H1 (cell line): Measurements from ENCODE around the gene AKAP9. TPM values are rescaled to one million over a fixed set of nuclear protein-coding genes. Genes with fewer than 3 reads are reported as not detected.

Experiments used
- CTCF ChIA-PET: fragments of 300-600 bp; sonication (Branson Sonifier 250); formaldehyde crosslinking; loops from one replicate; lab custom pipeline; 2021; ENCODE audit not compliant: partially characterized antibody; lab: Charles Lee
- POLR2A ChIA-PET: fragments of 300-600 bp; sonication (Branson Sonifier 250); formaldehyde crosslinking; loops from one replicate; lab custom pipeline; 2021; ENCODE audit warnings: inconsistent platforms; ENCODE audit not compliant: partially characterized antibody; lab: Charles Lee
- DNase-seq, 2 experiments: peaks; one replicate each; pipeline versions ENCODE4 v3.0.0 to v3.0.0-alpha.2; 2010 to 2022; ENCODE audit warnings: low spot score in 2 of 2, low read depth in 1 of 2, mixed read lengths in 1 of 2
- FAIRE-seq: peaks from 2 replicates; lab custom pipeline; 2011; peaks lifted over from hg19 to GRCh38; lab: Jason Lieb, UNC
- H2AFZ ChIP-seq: 2 replicates; pipeline ENCODE4 v1.8.1; 2012; ENCODE audit warnings: low read length, inconsistent platforms
- H2AK5ac ChIP-seq: 2 replicates; pipeline ENCODE4 v1.6.1; 2013; ENCODE audit warnings: low read depth, low read length
- H2BK120ac ChIP-seq: replicated peaks from 2 replicates; pipeline ENCODE3; 2013; ENCODE audit warnings: low read depth, low read length, inconsistent platforms
- H2BK12ac ChIP-seq: 2 replicates; pipeline ENCODE4 v1.6.1; 2013; ENCODE audit warnings: low read depth, low read length
- H2BK15ac ChIP-seq: 2 replicates; pipeline ENCODE4 v1.6.1; 2013; ENCODE audit warnings: low read length
- H2BK20ac ChIP-seq: 2 replicates; pipeline ENCODE4 v1.6.1; 2013; ENCODE audit warnings: low read length
- H2BK5ac ChIP-seq: 2 replicates; pipeline ENCODE4 v1.6.1; 2013; ENCODE audit warnings: low read depth, low read length
- H3K14ac ChIP-seq: 2 replicates; pipeline ENCODE4 v1.6.1; 2013; ENCODE audit warnings: inconsistent platforms; ENCODE audit not compliant: insufficient read length
- H3K18ac ChIP-seq: 2 replicates; pipeline ENCODE4 v1.6.1; 2013; ENCODE audit warnings: low read length; ENCODE audit errors: extremely low read depth
- H3K23ac ChIP-seq: 2 replicates; pipeline ENCODE4 v1.6.1; 2013; ENCODE audit warnings: inconsistent platforms; ENCODE audit not compliant: insufficient read length
- H3K23me2 ChIP-seq: 2 replicates; pipeline ENCODE4 v1.6.1; 2013; ENCODE audit warnings: low read depth, low read length
- H3K27ac ChIP-seq: 2 replicates; pipeline ENCODE4 v1.6.1; 2011; ENCODE audit warnings: low read depth, low read length, inconsistent platforms
- H3K27me3 ChIP-seq, 4 experiments: replicated peaks in 1 of 4; 1 replicate in 1 of 4; 2 replicates in 3 of 4; pipeline versions ENCODE4 v1.6.1 to v1.8.1; 2011 to 2013; ENCODE audit warnings: low read length in 3 of 4, mild to moderate bottlenecking in 3 of 4, inconsistent platforms in 2 of 4, mixed read lengths in 2 of 4, moderate library complexity in 1 of 4; ENCODE audit not compliant: control insufficient read depth in 3 of 4, insufficient read depth in 3 of 4; ENCODE audit errors: extremely low read depth in 1 of 4
- H3K36me3 ChIP-seq, 4 experiments: 2 replicates each; pipeline versions ENCODE4 v1.6.1 to v1.8.1; 2011 to 2013; ENCODE audit warnings: mild to moderate bottlenecking in 4 of 4, low read length in 3 of 4, moderate library complexity in 2 of 4, control low read depth in 1 of 4, inconsistent platforms in 1 of 4; ENCODE audit not compliant: insufficient read depth in 4 of 4, control insufficient read depth in 2 of 4
- H3K4ac ChIP-seq: replicated peaks from 2 replicates; pipeline ENCODE3; 2013; ENCODE audit warnings: low read length, low read depth, mixed read lengths, inconsistent platforms; ENCODE audit not compliant: insufficient read length
- H3K4me1 ChIP-seq, 4 experiments: replicated peaks in 1 of 4; 1 replicate in 1 of 4; 2 replicates in 3 of 4; pipeline versions ENCODE4 v1.6.1 to v1.8.1; 2011 to 2013; ENCODE audit warnings: low read length in 3 of 4, inconsistent platforms in 2 of 4, mixed read lengths in 1 of 4; ENCODE audit not compliant: insufficient read depth in 4 of 4, control insufficient read depth in 3 of 4
- H3K4me2 ChIP-seq, 2 experiments: 2 replicates each; pipeline versions ENCODE4 v1.6.1 to v1.8.1; 2011 to 2013; ENCODE audit warnings: low read depth in 2 of 2, low read length in 2 of 2, control low read depth in 1 of 2, inconsistent platforms in 1 of 2, mild to moderate bottlenecking in 1 of 2; ENCODE audit not compliant: insufficient read depth in 1 of 2
- H3K4me3 ChIP-seq, 4 experiments: fragments of 200-600, 300-600 bp in 1 of 4; sonication (generic), shearing (Covaris generic), sonication (Bioruptor Twin) in 1 of 4; 2 replicates each; pipeline versions ENCODE4 v1.5.1 to v1.8.1; 2011 to 2016; ENCODE audit warnings: low read length in 4 of 4, low read depth in 3 of 4, control low read depth in 2 of 4, inconsistent platforms in 2 of 4, mild to moderate bottlenecking in 2 of 4, mixed read lengths in 1 of 4, moderate library complexity in 1 of 4; ENCODE audit not compliant: insufficient read depth in 2 of 4; ENCODE audit errors: extremely low read depth in 1 of 4
- H3K56ac ChIP-seq: replicated peaks from 2 replicates; pipeline ENCODE3; 2013; ENCODE audit warnings: low read depth, mild to moderate bottlenecking, mixed read lengths, low read length, inconsistent platforms; ENCODE audit not compliant: insufficient read length
- H3K79me1 ChIP-seq: 2 replicates; pipeline ENCODE4 v1.6.1; 2013; ENCODE audit warnings: low read depth, low read length, control low read depth
- H3K79me2 ChIP-seq, 2 experiments: 2 replicates each; pipeline versions ENCODE4 v1.6.1 to v1.8.1; 2012 to 2013; ENCODE audit warnings: low read length in 2 of 2, mild to moderate bottlenecking in 2 of 2, inconsistent platforms in 1 of 2; ENCODE audit not compliant: insufficient read depth in 2 of 2, control insufficient read depth in 1 of 2
- H3K9ac ChIP-seq, 4 experiments: replicated peaks in 1 of 4; 1 replicate in 1 of 4; 2 replicates in 3 of 4; pipeline versions ENCODE4 v1.6.1 to v1.8.1; 2011 to 2013; ENCODE audit warnings: low read depth in 3 of 4, low read length in 3 of 4, control low read depth in 2 of 4, mild to moderate bottlenecking in 2 of 4, moderate library complexity in 2 of 4, inconsistent platforms in 1 of 4; ENCODE audit errors: extremely low read depth in 1 of 4
- H3K9me3 ChIP-seq, 2 experiments: 2 replicates each; pipeline versions ENCODE4 v1.6.1 to v1.8.1; 2012 to 2013; ENCODE audit warnings: mild to moderate bottlenecking in 2 of 2, moderate library complexity in 2 of 2, control low read depth in 1 of 2, inconsistent platforms in 1 of 2, low read depth in 1 of 2, low read length in 1 of 2, mixed read lengths in 1 of 2; ENCODE audit not compliant: insufficient read depth in 2 of 2
- H4K20me1 ChIP-seq, 2 experiments: replicated peaks in 1 of 2; 2 replicates each; pipeline versions ENCODE3 to v1.8.1; 2011 to 2013; ENCODE audit warnings: inconsistent platforms in 2 of 2, low read length in 2 of 2, mild to moderate bottlenecking in 1 of 2; ENCODE audit not compliant: insufficient read depth in 2 of 2, control insufficient read depth in 1 of 2
- H4K5ac ChIP-seq: 2 replicates; pipeline ENCODE4 v1.6.1; 2013; ENCODE audit warnings: low read length, low read depth, mixed read lengths, inconsistent platforms; ENCODE audit not compliant: insufficient read length
- H4K8ac ChIP-seq: 2 replicates; pipeline ENCODE4 v1.8.0; 2013; ENCODE audit warnings: mild to moderate bottlenecking, moderate library complexity, low read length, inconsistent platforms; ENCODE audit not compliant: insufficient read depth; ENCODE audit errors: extremely low read depth
- H4K91ac ChIP-seq: replicated peaks from 2 replicates; pipeline ENCODE3; 2013; ENCODE audit warnings: low read length, mixed read lengths, inconsistent platforms; ENCODE audit not compliant: insufficient read length
- BCL11A ChIP-seq, 2 experiments: IDR thresholded peaks; one replicate each; pipeline ENCODE4 v1.6.1; 2011; ENCODE audit warnings: low read depth in 2 of 2, low read length in 2 of 2, mild to moderate bottlenecking in 2 of 2
- CHD2 ChIP-seq: IDR thresholded peaks from 2 replicates; pipeline ENCODE4 v1.6.1; 2012; ENCODE audit warnings: low read length, improper control_type of control experiment
- EGR1 ChIP-seq: IDR thresholded peaks from 2 replicates; pipeline ENCODE4 v1.6.1; 2011; ENCODE audit warnings: low read depth, low read length, borderline replicate concordance
- GTF2F1 ChIP-seq: IDR thresholded peaks from 2 replicates; pipeline ENCODE4 v1.6.1; 2012; ENCODE audit warnings: low read depth, low read length, improper control_type of control experiment, borderline replicate concordance
- JUND ChIP-seq: IDR thresholded peaks from 2 replicates; pipeline ENCODE4 v1.6.1; 2011; ENCODE audit warnings: mild to moderate bottlenecking, improper control_type of control experiment, low read length
- PHF8 ChIP-seq: fragments of 200-600 bp; sonication (generic); conservative IDR thresholded peaks from 2 replicates; pipeline ENCODE4 v1.7.1; 2012; ENCODE audit warnings: low read depth, mild to moderate bottlenecking, inconsistent platforms, low read length, moderate library complexity
- RBBP5 ChIP-seq: IDR thresholded peaks from 2 replicates; pipeline ENCODE4 v1.7.1; 2012; ENCODE audit warnings: low read depth, mild to moderate bottlenecking, inconsistent platforms, low read length, moderate library complexity, borderline replicate concordance
- SIN3A ChIP-seq, 2 experiments: IDR thresholded peaks in 1 of 2; conservative IDR thresholded peaks in 1 of 2; 2 replicates each; pipeline ENCODE4 v1.6.1; 2011 to 2012; ENCODE audit warnings: low read length in 2 of 2, improper control_type of control experiment in 1 of 2, low read depth in 1 of 2, mild to moderate bottlenecking in 1 of 2
- SIX5 ChIP-seq: IDR thresholded peaks from 2 replicates; pipeline ENCODE4 v1.6.1; 2011; ENCODE audit warnings: mild to moderate bottlenecking, low read depth, low read length
- SP1 ChIP-seq: IDR thresholded peaks from 2 replicates; pipeline ENCODE4 v1.6.1; 2011; ENCODE audit warnings: low read depth, low read length
- SRF ChIP-seq: IDR thresholded peaks from 2 replicates; pipeline ENCODE4 v1.6.1; 2011; ENCODE audit warnings: mild to moderate bottlenecking, low read depth, low read length, moderate library complexity
- TAF1 ChIP-seq: IDR thresholded peaks from 2 replicates; pipeline ENCODE4 v1.6.1; 2011; ENCODE audit warnings: mild to moderate bottlenecking, low read depth, low read length
- USF2 ChIP-seq: IDR thresholded peaks from 2 replicates; pipeline ENCODE4 v1.6.1; 2011; ENCODE audit warnings: low read length, improper control_type of control experiment
- WGBS, 2 experiments: shearing (Covaris generic) in 1 of 2; methylation state at CpG; one replicate each; pipeline versions ENCODE4 v1.1.6 to v1.1.7; 2013 to 2015; ENCODE audit warnings: low lambda C conversion rate in 2 of 2, mixed read lengths in 2 of 2, inconsistent platforms in 1 of 2, low coverage in 1 of 2, missing lambda C conversion rate in 1 of 2; ENCODE audit not compliant: insufficient replicate concordance in 2 of 2, insufficient coverage in 1 of 2, insufficient read length in 1 of 2; ENCODE audit errors: extremely low coverage in 1 of 2, missing lambda C conversion rate in 1 of 2; 5-methylcytosine and 5-hydroxymethylcytosine counted together
- polyA plus RNA-seq, 7 experiments: library from polyadenylated mRNA; depleted of rRNA in 3 of 7; stranded (reverse) in 5 of 7; unstranded in 2 of 7; fragments of >200 nt in 5 of 7; fragments of 200-250 nt in 2 of 7; gene quantifications; 1 replicate in 5 of 7; 2 replicates in 1 of 7; 4 replicates in 1 of 7; pipeline versions ENCODE4 v1.2.1 to v1.2.3, GENCODE V29; 2011 to 2013; ENCODE audit warnings: missing spikeins in 2 of 7, mixed read lengths in 2 of 7
- total RNA-seq: library from RNA; stranded (reverse); fragmentation: NEBNext Ultra II Directional; extraction: Animal tissue kit (Norgen Biotek cat#: 25700); gene quantifications from 2 replicates; pipeline ENCODE4 v1.2.1, GENCODE V29; 2021

The AKAP9 gene
- total and polyA plus RNA-seq, 2 of the 8 experiments (the other 6 are each of a cell fraction or from before 2014, with no cell fraction given) = 6.2 to 26.3 TPM

- H4K91ac ChIP-seq = no peak overlapping the region
- H2BK20ac ChIP-seq = no peak overlapping the region
- no peak overlapping the region for H3K23ac ChIP-seq
- H2AK5ac ChIP-seq = no peak overlapping the region
- no peak overlapping the region for H3K27ac ChIP-seq
- TF ChIP-seq SIX5 (no peak), SP1 (no peak), SIN3A (conservative IDR thresholded peaks at IDR 0.05 in 1 of 2, IDR thresholded peaks at IDR 0.05 in 1 of 2; ENCODE audit: low read depth in 1 of 2, low read length in 2 of 2) (no peak), TAF1 (no peak), JUND (no peak), EGR1 (no peak), RBBP5 (no peak), SRF (no peak), BCL11A (IDR thresholded peaks at IDR 0.05; ENCODE audit: low read depth in 2 of 2, low read length in 2 of 2) (no peak), GTF2F1 (no peak), PHF8 (no peak), USF2 (no peak), CHD2 (no peak)
- no peak overlapping the region for H3K4me3 ChIP-seq
- no peak overlapping the region for H2AFZ ChIP-seq
- H3K79me2 ChIP-seq = no peaks in the 10 kb centered on the region
- no peaks in the 10 kb centered on the region for H3K36me3 ChIP-seq
- no peak overlapping the region for H3K4ac ChIP-seq
- H2BK120ac ChIP-seq = no peak overlapping the region
- whole genome bisulfite sequencing, 2 experiments = 93% methylated on average over 3 of the region's 3 CpGs; no CpG with 5 or more reads in 1 of the 2 experiments
- no peaks in the 10 kb centered on the region for H3K79me1 ChIP-seq
- DNase-seq = no peak
- ChIA-PET POLR2A (no interaction called here), CTCF (interaction anchor here (0.6 to 1.7 kb wide), 4 partner anchors 18 to 35 kb away, joined by 3 to 7 read pairs (median 5); partner anchors contain the start of genes AKAP9 and MTERF1)
- H4K20me1 ChIP-seq = no peaks in the 10 kb centered on the region
- no peak overlapping the region for H2BK5ac ChIP-seq
- H3K27me3 ChIP-seq = no peaks in the 10 kb centered on the region
- H3K9ac ChIP-seq = no peak overlapping the region
- H3K4me2 ChIP-seq = no peak overlapping the region
- H3K4me1 ChIP-seq = no peaks in the 10 kb centered on the region
- H3K56ac ChIP-seq = no peak overlapping the region
- no peak for FAIRE-seq
- no peak overlapping the region for H2BK15ac ChIP-seq
- H3K14ac ChIP-seq = no peak overlapping the region
- H2BK12ac ChIP-seq = no peak overlapping the region
- no peak overlapping the region for H4K8ac ChIP-seq
- no peaks in the 10 kb centered on the region for H3K9me3 ChIP-seq
- no peaks in the 10 kb centered on the region for H3K23me2 ChIP-seq
- H3K18ac ChIP-seq = no peak overlapping the region
- H4K5ac ChIP-seq = no peak overlapping the region
Observed at GRCh38 chr7:91915401-91916050, 25.1 kb upstream of the AKAP9 start.
